H1 (cell line): ENCODE results near the gene GIPC2. TPM values are rescaled to one million over a fixed set of nuclear protein-coding genes. Genes with fewer than 3 reads are reported as not detected.

Experiments used
- CTCF ChIA-PET: fragments of 300-600 bp; sonication (Branson Sonifier 250); formaldehyde crosslinking; loops from one replicate; lab custom pipeline; 2021; ENCODE audit not compliant: partially characterized antibody; lab: Charles Lee
- POLR2A ChIA-PET: fragments of 300-600 bp; sonication (Branson Sonifier 250); formaldehyde crosslinking; loops from one replicate; lab custom pipeline; 2021; ENCODE audit warnings: inconsistent platforms; ENCODE audit not compliant: partially characterized antibody; lab: Charles Lee
- DNase-seq, 2 experiments: peaks; one replicate each; pipeline versions ENCODE4 v3.0.0 to v3.0.0-alpha.2; 2010 to 2022; ENCODE audit warnings: low spot score in 2 of 2, low read depth in 1 of 2, mixed read lengths in 1 of 2
- FAIRE-seq: peaks from 2 replicates; lab custom pipeline; 2011; peaks lifted over from hg19 to GRCh38; lab: Jason Lieb, UNC
- H2AFZ ChIP-seq: 2 replicates; pipeline ENCODE4 v1.8.1; 2012; ENCODE audit warnings: low read length, inconsistent platforms
- H2AK5ac ChIP-seq: 2 replicates; pipeline ENCODE4 v1.6.1; 2013; ENCODE audit warnings: low read depth, low read length
- H2BK120ac ChIP-seq: replicated peaks from 2 replicates; pipeline ENCODE3; 2013; ENCODE audit warnings: low read depth, low read length, inconsistent platforms
- H2BK12ac ChIP-seq: 2 replicates; pipeline ENCODE4 v1.6.1; 2013; ENCODE audit warnings: low read depth, low read length
- H2BK15ac ChIP-seq: 2 replicates; pipeline ENCODE4 v1.6.1; 2013; ENCODE audit warnings: low read length
- H2BK20ac ChIP-seq: 2 replicates; pipeline ENCODE4 v1.6.1; 2013; ENCODE audit warnings: low read length
- H2BK5ac ChIP-seq: 2 replicates; pipeline ENCODE4 v1.6.1; 2013; ENCODE audit warnings: low read depth, low read length
- H3K14ac ChIP-seq: 2 replicates; pipeline ENCODE4 v1.6.1; 2013; ENCODE audit warnings: inconsistent platforms; ENCODE audit not compliant: insufficient read length
- H3K18ac ChIP-seq: 2 replicates; pipeline ENCODE4 v1.6.1; 2013; ENCODE audit warnings: low read length; ENCODE audit errors: extremely low read depth
- H3K23ac ChIP-seq: 2 replicates; pipeline ENCODE4 v1.6.1; 2013; ENCODE audit warnings: inconsistent platforms; ENCODE audit not compliant: insufficient read length
- H3K23me2 ChIP-seq: 2 replicates; pipeline ENCODE4 v1.6.1; 2013; ENCODE audit warnings: low read depth, low read length
- H3K27ac ChIP-seq: 2 replicates; pipeline ENCODE4 v1.6.1; 2011; ENCODE audit warnings: low read depth, low read length, inconsistent platforms
- H3K27me3 ChIP-seq, 4 experiments: replicated peaks in 1 of 4; 1 replicate in 1 of 4; 2 replicates in 3 of 4; pipeline versions ENCODE4 v1.6.1 to v1.8.1; 2011 to 2013; ENCODE audit warnings: low read length in 3 of 4, mild to moderate bottlenecking in 3 of 4, inconsistent platforms in 2 of 4, mixed read lengths in 2 of 4, moderate library complexity in 1 of 4; ENCODE audit not compliant: control insufficient read depth in 3 of 4, insufficient read depth in 3 of 4; ENCODE audit errors: extremely low read depth in 1 of 4
- H3K36me3 ChIP-seq, 4 experiments: 2 replicates each; pipeline versions ENCODE4 v1.6.1 to v1.8.1; 2011 to 2013; ENCODE audit warnings: mild to moderate bottlenecking in 4 of 4, low read length in 3 of 4, moderate library complexity in 2 of 4, control low read depth in 1 of 4, inconsistent platforms in 1 of 4; ENCODE audit not compliant: insufficient read depth in 4 of 4, control insufficient read depth in 2 of 4
- H3K4ac ChIP-seq: replicated peaks from 2 replicates; pipeline ENCODE3; 2013; ENCODE audit warnings: low read length, low read depth, mixed read lengths, inconsistent platforms; ENCODE audit not compliant: insufficient read length
- H3K4me1 ChIP-seq, 4 experiments: replicated peaks in 1 of 4; 1 replicate in 1 of 4; 2 replicates in 3 of 4; pipeline versions ENCODE4 v1.6.1 to v1.8.1; 2011 to 2013; ENCODE audit warnings: low read length in 3 of 4, inconsistent platforms in 2 of 4, mixed read lengths in 1 of 4; ENCODE audit not compliant: insufficient read depth in 4 of 4, control insufficient read depth in 3 of 4
- H3K4me2 ChIP-seq, 2 experiments: 2 replicates each; pipeline versions ENCODE4 v1.6.1 to v1.8.1; 2011 to 2013; ENCODE audit warnings: low read depth in 2 of 2, low read length in 2 of 2, control low read depth in 1 of 2, inconsistent platforms in 1 of 2, mild to moderate bottlenecking in 1 of 2; ENCODE audit not compliant: insufficient read depth in 1 of 2
- H3K4me3 ChIP-seq, 4 experiments: fragments of 200-600, 300-600 bp in 1 of 4; sonication (generic), shearing (Covaris generic), sonication (Bioruptor Twin) in 1 of 4; 2 replicates each; pipeline versions ENCODE4 v1.5.1 to v1.8.1; 2011 to 2016; ENCODE audit warnings: low read length in 4 of 4, low read depth in 3 of 4, control low read depth in 2 of 4, inconsistent platforms in 2 of 4, mild to moderate bottlenecking in 2 of 4, mixed read lengths in 1 of 4, moderate library complexity in 1 of 4; ENCODE audit not compliant: insufficient read depth in 2 of 4; ENCODE audit errors: extremely low read depth in 1 of 4
- H3K56ac ChIP-seq: replicated peaks from 2 replicates; pipeline ENCODE3; 2013; ENCODE audit warnings: low read depth, mild to moderate bottlenecking, mixed read lengths, low read length, inconsistent platforms; ENCODE audit not compliant: insufficient read length
- H3K79me1 ChIP-seq: 2 replicates; pipeline ENCODE4 v1.6.1; 2013; ENCODE audit warnings: low read depth, low read length, control low read depth
- H3K79me2 ChIP-seq, 2 experiments: 2 replicates each; pipeline versions ENCODE4 v1.6.1 to v1.8.1; 2012 to 2013; ENCODE audit warnings: low read length in 2 of 2, mild to moderate bottlenecking in 2 of 2, inconsistent platforms in 1 of 2; ENCODE audit not compliant: insufficient read depth in 2 of 2, control insufficient read depth in 1 of 2
- H3K9ac ChIP-seq, 4 experiments: replicated peaks in 1 of 4; 1 replicate in 1 of 4; 2 replicates in 3 of 4; pipeline versions ENCODE4 v1.6.1 to v1.8.1; 2011 to 2013; ENCODE audit warnings: low read depth in 3 of 4, low read length in 3 of 4, control low read depth in 2 of 4, mild to moderate bottlenecking in 2 of 4, moderate library complexity in 2 of 4, inconsistent platforms in 1 of 4; ENCODE audit errors: extremely low read depth in 1 of 4
- H3K9me3 ChIP-seq, 2 experiments: 2 replicates each; pipeline versions ENCODE4 v1.6.1 to v1.8.1; 2012 to 2013; ENCODE audit warnings: mild to moderate bottlenecking in 2 of 2, moderate library complexity in 2 of 2, control low read depth in 1 of 2, inconsistent platforms in 1 of 2, low read depth in 1 of 2, low read length in 1 of 2, mixed read lengths in 1 of 2; ENCODE audit not compliant: insufficient read depth in 2 of 2
- H4K20me1 ChIP-seq, 2 experiments: replicated peaks in 1 of 2; 2 replicates each; pipeline versions ENCODE3 to v1.8.1; 2011 to 2013; ENCODE audit warnings: inconsistent platforms in 2 of 2, low read length in 2 of 2, mild to moderate bottlenecking in 1 of 2; ENCODE audit not compliant: insufficient read depth in 2 of 2, control insufficient read depth in 1 of 2
- H4K5ac ChIP-seq: 2 replicates; pipeline ENCODE4 v1.6.1; 2013; ENCODE audit warnings: low read length, low read depth, mixed read lengths, inconsistent platforms; ENCODE audit not compliant: insufficient read length
- H4K8ac ChIP-seq: 2 replicates; pipeline ENCODE4 v1.8.0; 2013; ENCODE audit warnings: mild to moderate bottlenecking, moderate library complexity, low read length, inconsistent platforms; ENCODE audit not compliant: insufficient read depth; ENCODE audit errors: extremely low read depth
- H4K91ac ChIP-seq: replicated peaks from 2 replicates; pipeline ENCODE3; 2013; ENCODE audit warnings: low read length, mixed read lengths, inconsistent platforms; ENCODE audit not compliant: insufficient read length
- BACH1 ChIP-seq: IDR thresholded peaks from 2 replicates; pipeline ENCODE4 v1.6.1; 2012; ENCODE audit warnings: low read length, improper control_type of control experiment
- CHD1 ChIP-seq: IDR thresholded peaks from 2 replicates; pipeline ENCODE4 v1.6.1; 2012; ENCODE audit warnings: low read depth, low read length, improper control_type of control experiment
- MAFK ChIP-seq: IDR thresholded peaks from 2 replicates; pipeline ENCODE4 v1.6.1; 2012; ENCODE audit warnings: low read depth, mild to moderate bottlenecking, improper control_type of control experiment, low read length
- WGBS, 2 experiments: shearing (Covaris generic) in 1 of 2; methylation state at CpG; one replicate each; pipeline versions ENCODE4 v1.1.6 to v1.1.7; 2013 to 2015; ENCODE audit warnings: low lambda C conversion rate in 2 of 2, mixed read lengths in 2 of 2, inconsistent platforms in 1 of 2, low coverage in 1 of 2, missing lambda C conversion rate in 1 of 2; ENCODE audit not compliant: insufficient replicate concordance in 2 of 2, insufficient coverage in 1 of 2, insufficient read length in 1 of 2; ENCODE audit errors: extremely low coverage in 1 of 2, missing lambda C conversion rate in 1 of 2; 5-methylcytosine and 5-hydroxymethylcytosine counted together
- polyA plus RNA-seq, 7 experiments: library from polyadenylated mRNA; depleted of rRNA in 3 of 7; stranded (reverse) in 5 of 7; unstranded in 2 of 7; fragments of >200 nt in 5 of 7; fragments of 200-250 nt in 2 of 7; gene quantifications; 1 replicate in 5 of 7; 2 replicates in 1 of 7; 4 replicates in 1 of 7; pipeline versions ENCODE4 v1.2.1 to v1.2.3, GENCODE V29; 2011 to 2013; ENCODE audit warnings: missing spikeins in 2 of 7, mixed read lengths in 2 of 7
- total RNA-seq: library from RNA; stranded (reverse); fragmentation: NEBNext Ultra II Directional; extraction: Animal tissue kit (Norgen Biotek cat#: 25700); gene quantifications from 2 replicates; pipeline ENCODE4 v1.2.1, GENCODE V29; 2021

The GIPC2 gene
- total and polyA plus RNA-seq, 2 of the 8 experiments (the other 6 are each of a cell fraction or from before 2014, with no cell fraction given), result 0.29 to 0.69 TPM

- no peak overlapping the region for H2AK5ac ChIP-seq
- no peak for DNase-seq
- H3K27me3 ChIP-seq, result no peaks in the 10 kb centered on the region
- H3K4me2 ChIP-seq, result no peak overlapping the region
- H2AFZ ChIP-seq, result no peak overlapping the region
- H3K79me1 ChIP-seq, result no peaks in the 10 kb centered on the region
- H4K8ac ChIP-seq, result no peak overlapping the region
- H4K5ac ChIP-seq, result peak overlapping the region; percentile 59
- H3K56ac ChIP-seq, result no peak overlapping the region
- H2BK15ac ChIP-seq, result no peak overlapping the region
- H4K20me1 ChIP-seq, result no peaks in the 10 kb centered on the region
- WGBS, 2 experiments, result 81% methylated on average over 3 of the region's 3 CpGs; no CpG with 5 or more reads in 1 of the 2 experiments
- no peaks in the 10 kb centered on the region for H3K9me3 ChIP-seq
- peak overlapping the region in 1 of 4 experiments; percentile 53; a peak in 1 of 8 replicates for H3K4me3 ChIP-seq
- 0 out of 2 replicates have a peak, but pooled peaks cover 2% of the 10 kb centered on the region for H3K23me2 ChIP-seq
- no peak overlapping the region for H2BK5ac ChIP-seq
- peaks cover 0 to 5% of the 10 kb centered on the region in 2 experiments; a peak in 2 of 4 replicates for H3K79me2 ChIP-seq
- no peak overlapping the region for H3K18ac ChIP-seq
- no peak overlapping the region for H2BK12ac ChIP-seq
- no peak overlapping the region for H3K23ac ChIP-seq
- H3K4me1 ChIP-seq, result peaks cover 0 to 5% (median 3%) of the 10 kb centered on the region in 4 experiments; a peak in 3 of 7 replicates
- no peak overlapping the region for H3K4ac ChIP-seq
- H4K91ac ChIP-seq, result no peak overlapping the region
- no peak overlapping the region for H3K9ac ChIP-seq
- ChIA-PET POLR2A (interaction anchor here (0.7 to 8.6 kb wide), 10 partner anchors 9 to 115 kb away, joined by 3 to 180 read pairs (median 10); partner anchors contain the start of genes FUBP1 and NEXN), CTCF (interaction anchor here (0.6 to 2.9 kb wide), 3 partner anchors 12 to 110 kb away, joined by 3 to 15 read pairs (median 5); no protein-coding TSS in a partner anchor)
- H3K27ac ChIP-seq, result no peak overlapping the region
- no peak overlapping the region for H3K14ac ChIP-seq
- no peaks in the 10 kb centered on the region for H3K36me3 ChIP-seq
- H2BK20ac ChIP-seq, result no peak overlapping the region
- TF ChIP-seq CHD1 (no peak), MAFK (peak; percentile 87), BACH1 (0 out of 2 replicates have a peak, but pooled peaks have one; percentile 16)
- FAIRE-seq, result no peak
- H2BK120ac ChIP-seq, result no peak overlapping the region
These were observed 42.6 kb upstream of the GIPC2 start for GRCh38 chr1:78003070-78003746.
